ENCODE results near the gene CHSY3.

The CHSY3 gene

GRCh38 chr5:130102375-130102774 lies 198.1 kb downstream of the CHSY3 start:
- CTCF ChIA-PET, result interaction anchor here (0.6 kb wide), 1 partner anchor 237 kb away, joined by 3 read pairs; no protein-coding TSS in a partner anchor
- POLR2A ChIA-PET, result no interaction called here
- Histone ChIP-seq H3K9me3 (ENCODE audit: control insufficient read depth, insufficient read depth, low read depth, low read length) (no peaks in the 10 kb centered on the region), H3K27ac (ENCODE audit: extremely low read depth, low read depth, low read length) (no peak overlapping the region), H3K4me3 (ENCODE audit: low read depth, low read length) (no peak overlapping the region), H3K4me1 (ENCODE audit: control insufficient read depth, insufficient read depth, low read length) (no peaks in the 10 kb centered on the region), H3K36me3 (ENCODE audit: control insufficient read depth in 2 of 2, insufficient read depth in 1 of 2, low read length in 2 of 2) (no peaks in the 10 kb centered on the region)
- TF ChIP-seq ZNF488 (tag by site-specific recombination; IDR thresholded peaks at IDR 0.05) (no peak), WT1 (tag by site-specific recombination; IDR thresholded peaks at IDR 0.05) (no peak), PRDM10 (tag by site-specific recombination; IDR thresholded peaks at IDR 0.05) (no peak), MEIS1 (CRISPR knock-in tag; IDR thresholded peaks at IDR 0.05; ENCODE audit: borderline replicate concordance) (no peak), GLIS1 (tag by site-specific recombination; IDR thresholded peaks at IDR 0.05) (no peak), ZNF362 (tag by site-specific recombination; IDR thresholded peaks at IDR 0.05) (no peak), ZNF513 (tag by site-specific recombination; IDR thresholded peaks at IDR 0.05) (no peak), ZNF610 (tag by site-specific recombination; IDR thresholded peaks at IDR 0.05; ENCODE audit: borderline replicate concordance) (no peak), INSM2 (tag by site-specific recombination; IDR thresholded peaks at IDR 0.05) (no peak), ZNF2 (tag by site-specific recombination; IDR thresholded peaks at IDR 0.05) (no peak), ZNF114 (tag by site-specific recombination; IDR thresholded peaks at IDR 0.05) (no peak), ZXDB (tag by site-specific recombination; IDR thresholded peaks at IDR 0.05) (no peak), ZNF155 (tag by site-specific recombination; IDR thresholded peaks at IDR 0.05) (no peak), ZNF146 (tag by site-specific recombination; IDR thresholded peaks at IDR 0.05) (no peak), ZSCAN30 (tag by site-specific recombination; IDR thresholded peaks at IDR 0.05) (no peak), ZNF624 (tag by site-specific recombination; IDR thresholded peaks at IDR 0.05) (no peak), ZNF354C (tag by site-specific recombination; IDR thresholded peaks at IDR 0.05; ENCODE audit: borderline replicate concordance, low read depth) (no peak)

- no peaks in the 10 kb centered on the region for H3K4me1 ChIP-seq (ENCODE audit: control insufficient read depth, insufficient read depth, low read length)
- no peak overlapping the region for H3K27ac ChIP-seq (ENCODE audit: extremely low read depth, low read depth, low read length)
- H3K36me3 ChIP-seq (ENCODE audit: control insufficient read depth in 2 of 2, insufficient read depth in 1 of 2, low read length in 2 of 2), result no peaks in the 10 kb centered on the region
- no peaks in the 10 kb centered on the region for H3K9me3 ChIP-seq (ENCODE audit: control insufficient read depth, insufficient read depth, low read depth, low read length)
- CTCF ChIA-PET, result interaction anchor here (0.6 kb wide), 1 partner anchor 237 kb away, joined by 3 read pairs; no protein-coding TSS in a partner anchor
- no peak overlapping the region for H3K4me3 ChIP-seq (ENCODE audit: low read depth, low read length)
- POLR2A ChIA-PET, result no interaction called here
- TF ChIP-seq ZNF510 (tag by site-specific recombination; IDR thresholded peaks at IDR 0.05; ENCODE audit: insufficient replicate concordance) (no peak), ZNF549 (tag by site-specific recombination; IDR thresholded peaks at IDR 0.05) (no peak), ZNF580 (tag by site-specific recombination; IDR thresholded peaks at IDR 0.05) (no peak), HOXA7 (CRISPR knock-in tag; IDR thresholded peaks at IDR 0.05; ENCODE audit: borderline replicate concordance) (no peak), ZNF501 (tag by site-specific recombination; IDR thresholded peaks at IDR 0.05) (no peak)
Measured at GRCh38 chr5:130102960-130103359, 198.7 kb downstream of the CHSY3 start.

Measured in HEK293 (cell line).